ENCODE data around the gene URI1.
"Not testable (repeated sequence)": the region's sequence is repeated elsewhere in the genome, so short reads cannot be mapped to it uniquely, and the experiment has no call there.

- TF ChIP-seq, protein P1, sequence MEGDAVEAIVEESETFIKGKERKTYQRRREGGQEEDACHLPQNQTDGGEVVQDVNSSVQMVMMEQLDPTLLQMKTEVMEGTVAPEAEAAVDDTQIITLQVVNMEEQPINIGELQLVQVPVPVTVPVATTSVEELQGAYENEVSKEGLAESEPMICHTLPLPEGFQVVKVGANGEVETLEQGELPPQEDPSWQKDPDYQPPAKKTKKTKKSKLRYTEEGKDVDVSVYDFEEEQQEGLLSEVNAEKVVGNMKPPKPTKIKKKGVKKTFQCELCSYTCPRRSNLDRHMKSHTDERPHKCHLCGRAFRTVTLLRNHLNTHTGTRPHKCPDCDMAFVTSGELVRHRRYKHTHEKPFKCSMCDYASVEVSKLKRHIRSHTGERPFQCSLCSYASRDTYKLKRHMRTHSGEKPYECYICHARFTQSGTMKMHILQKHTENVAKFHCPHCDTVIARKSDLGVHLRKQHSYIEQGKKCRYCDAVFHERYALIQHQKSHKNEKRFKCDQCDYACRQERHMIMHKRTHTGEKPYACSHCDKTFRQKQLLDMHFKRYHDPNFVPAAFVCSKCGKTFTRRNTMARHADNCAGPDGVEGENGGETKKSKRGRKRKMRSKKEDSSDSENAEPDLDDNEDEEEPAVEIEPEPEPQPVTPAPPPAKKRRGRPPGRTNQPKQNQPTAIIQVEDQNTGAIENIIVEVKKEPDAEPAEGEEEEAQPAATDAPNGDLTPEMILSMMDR (IDR thresholded peaks at IDR 0.05): not testable (repeated sequence)
- TF ChIP-seq EZH2 (IDR thresholded peaks at IDR 0.05; ENCODE audit: borderline replicate concordance, insufficient read depth, low read depth, low read length, poor library complexity, severe bottlenecking): not testable (repeated sequence)
Measured at GRCh38 chr19:30041931-30042330, 99.9 kb downstream of the URI1 start.
